K562 (cell line): ENCODE data around the gene HBP1. TPM values are rescaled to one million over a fixed set of nuclear protein-coding genes. Genes with fewer than 3 reads are reported as not detected.

Experiments used
- CBX1 ChIP-seq: sonication (generic); IDR thresholded peaks from 2 replicates; pipeline ENCODE4 v1.6.1; 2016; ENCODE audit warnings: antibody characterized with exemption, low read depth, mild to moderate bottlenecking
- CTCF ChIP-seq, 3 experiments: IDR thresholded peaks in 2 of 3; conservative IDR thresholded peaks in 1 of 3; 2 replicates each; pipeline ENCODE4 v1.5.1; 2011 to 2012; ENCODE audit warnings: low read length in 3 of 3, mild to moderate bottlenecking in 3 of 3, control low read depth in 2 of 3, improper control_type of control experiment in 1 of 3, inconsistent platforms in 1 of 3, low read depth in 1 of 3, mixed read lengths in 1 of 3, moderate library complexity in 1 of 3; ENCODE audit not compliant: insufficient read depth in 2 of 3
- DACH1 ChIP-seq: fragments of 450-650 bp; IDR thresholded peaks from 2 replicates; pipeline ENCODE4 v1.6.1; 2018; ENCODE audit not compliant: partially characterized antibody
- HCFC1 ChIP-seq: IDR thresholded peaks from 2 replicates; pipeline ENCODE4 v1.6.1; 2012; ENCODE audit warnings: low read depth, low read length, improper control_type of control experiment
- JUN ChIP-seq, 2 experiments: sonication (generic) in 1 of 2; formaldehyde crosslinking in 1 of 2; IDR thresholded peaks; 2 replicates each; pipeline versions ENCODE4 v1.6.1 to v1.8.0; 2012 to 2022; ENCODE audit warnings: borderline replicate concordance in 2 of 2, mild to moderate bottlenecking in 2 of 2, improper control_type of control experiment in 1 of 2, low read depth in 1 of 2, low read length in 1 of 2, missing genetic modification reagents in 1 of 2
- KAT7 ChIP-seq: sonication (generic); formaldehyde crosslinking; IDR thresholded peaks from 2 replicates; pipeline ENCODE4 v1.8.0; 2022; ENCODE audit warnings: missing genetic modification reagents, mild to moderate bottlenecking, borderline replicate concordance
- MEF2A ChIP-seq: IDR thresholded peaks from 2 replicates; pipeline ENCODE4 v1.6.1; 2011; ENCODE audit warnings: low read depth, mild to moderate bottlenecking, low read length, moderate library complexity; ENCODE audit not compliant: control insufficient read depth
- SRSF1 ChIP-seq: fragments of 200-400 bp; formaldehyde crosslinking; IDR thresholded peaks from 2 replicates; pipeline ENCODE4 v1.6.1; 2017; ENCODE audit warnings: mild to moderate bottlenecking, low read depth, low read length, moderate library complexity
- TAF9B ChIP-seq: fragments of 450-650 bp; IDR thresholded peaks from 2 replicates; pipeline ENCODE4 v1.6.1; 2018; ENCODE audit warnings: mild to moderate bottlenecking; ENCODE audit not compliant: partially characterized antibody
- TOE1 ChIP-seq, 2 experiments: fragments of 450-650 bp in 1 of 2; sonication (generic) in 1 of 2; formaldehyde crosslinking in 1 of 2; IDR thresholded peaks; 2 replicates each; pipeline versions ENCODE4 v1.7.1 to v1.8.0; 2016 to 2022; ENCODE audit warnings: borderline replicate concordance in 2 of 2, mild to moderate bottlenecking in 2 of 2, antibody characterized with exemption in 1 of 2, inconsistent platforms in 1 of 2, low read depth in 1 of 2, missing genetic modification reagents in 1 of 2, moderate library complexity in 1 of 2
- ZNF124 ChIP-seq: sonication (generic); formaldehyde crosslinking; IDR thresholded peaks from 2 replicates; pipeline ENCODE4 v1.8.1; 2022; ENCODE audit warnings: missing genetic modification reagents
- ZNF232 ChIP-seq: sonication (generic); formaldehyde crosslinking; IDR thresholded peaks from 2 replicates; pipeline ENCODE4 v1.8.0; 2022; ENCODE audit warnings: mild to moderate bottlenecking, missing genetic modification reagents
- polyA plus RNA-seq, 8 experiments: library from polyadenylated mRNA; depleted of rRNA in 4 of 8; stranded (reverse) in 5 of 8; unstranded in 3 of 8; fragments of >200 nt; fragmentation: Nextera tagmentation in 2 of 8; fragmentation: Illumina TruSeq in 1 of 8; extraction: Ambion mirVana in 2 of 8; extraction: Trizol in 1 of 8; gene quantifications; 2 replicates each; pipeline versions ENCODE4 v1.2.1 to v1.2.3, GENCODE V29; 2011 to 2014; ENCODE audit warnings: inconsistent platforms in 1 of 8, missing spikeins in 1 of 8
- total RNA-seq, 7 experiments: library from RNA; depleted of rRNA in 6 of 7; stranded (reverse); fragments of >200 nt in 6 of 7; fragmentation: Illumina TruSeq in 2 of 7; extraction: Trizol in 2 of 7; gene quantifications; 2 replicates each; pipeline versions ENCODE4 v1.2.1 to v1.2.3, GENCODE V29; 2011 to 2021; ENCODE audit warnings: low replicate concordance in 1 of 7
- TF ChIP-seq, protein P1 (sequence below), 3 experiments: fragments of 200-800 bp in 1 of 3; fragments of 250-450 bp in 1 of 3; fragments of 450-650 bp in 1 of 3; sonication (Bioruptor Pico) in 1 of 3; sonication (Bioruptor generic) in 1 of 3; formaldehyde crosslinking in 1 of 3; IDR thresholded peaks; 2 replicates each; pipeline versions ENCODE4 v1.6.1 to v1.8.0; 2016 to 2022; ENCODE audit warnings: mild to moderate bottlenecking in 2 of 3, missing genetic modification characterization in 2 of 3, missing compliant biosample characterization in 1 of 3, moderate library complexity in 1 of 3
- TF ChIP-seq, protein P2 (sequence below): fragments of 250-450 bp; sonication (Bioruptor Pico); IDR thresholded peaks from 2 replicates; pipeline ENCODE4 v1.5.0; 2022; ENCODE audit warnings: mild to moderate bottlenecking
- TF ChIP-seq, protein P3 (sequence below), 2 experiments: fragments of 450-650 bp; IDR thresholded peaks; 2 replicates each; pipeline ENCODE4 v1.6.1; 2016

HBP1 gene
- total and polyA plus RNA-seq, 9 of the 15 experiments (the other 6 are each of a cell fraction or from before 2014, with no cell fraction given), result 18.7 to 59.9 (median 27.0) TPM

DNA sequence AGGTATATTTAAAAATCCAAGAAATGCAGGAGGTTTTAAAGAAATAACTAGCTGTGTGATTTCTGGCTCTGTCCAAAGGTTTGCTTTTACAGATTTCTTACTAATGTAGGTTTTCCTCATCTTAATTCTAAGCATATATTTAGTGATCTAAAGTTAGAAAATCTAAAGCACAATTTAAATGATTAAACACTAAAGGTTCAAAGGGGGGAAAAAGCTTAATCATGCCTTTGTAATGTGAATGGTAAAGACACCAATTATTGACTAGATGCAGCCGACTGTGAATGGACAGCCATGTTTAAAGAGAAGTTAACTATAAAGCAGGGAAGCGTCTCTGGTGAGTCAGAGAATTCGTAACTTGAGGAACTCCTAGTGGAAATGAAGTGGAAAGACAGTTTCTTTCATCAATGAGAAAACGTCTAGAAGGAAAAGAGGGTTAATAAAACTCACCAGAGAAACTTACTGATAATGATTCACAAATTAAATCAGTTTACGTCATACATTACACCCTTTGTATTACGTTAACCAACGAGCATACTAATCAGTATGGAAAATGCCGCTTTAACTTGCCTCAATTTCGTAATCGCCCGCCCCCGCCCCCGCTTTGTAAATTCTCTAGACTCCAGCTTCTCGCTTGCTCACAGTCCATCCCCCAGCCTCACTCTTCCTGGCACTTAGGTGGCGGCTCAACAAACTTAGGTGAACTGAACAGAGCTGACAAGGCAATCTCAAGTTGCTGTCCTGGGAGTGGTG lies 1.1 kb upstream of the HBP1 start (continued):
- TF ChIP-seq JUN (IDR thresholded peaks at IDR 0.05; ENCODE audit: borderline replicate concordance, low read depth, low read length), result peak; percentile 62
- TF ChIP-seq JUN (CRISPR knock-in tag; IDR thresholded peaks at IDR 0.05; ENCODE audit: borderline replicate concordance), result no peak
- TF ChIP-seq ZNF232, result peak; percentile 50; the same call in 1 of the 2 replicates
- peak; percentile 79 for TF ChIP-seq DACH1
- TF ChIP-seq HCFC1, result no peak
- TF ChIP-seq SRSF1, result no peak
- TF ChIP-seq CTCF (IDR thresholded peaks at IDR 0.05 in 2 of 3, conservative IDR thresholded peaks at IDR 0.05 in 1 of 3; ENCODE audit: insufficient read depth in 2 of 3, low read depth in 1 of 3, low read length in 3 of 3), result peak; percentile 37 to 71 (median 70); a peak in 5 of 6 replicates
- TF ChIP-seq TAF9B, result peak; percentile 81
- TF ChIP-seq TOE1 (IDR thresholded peaks at IDR 0.05; ENCODE audit: borderline replicate concordance), result peak; percentile 70; the same call in 1 of the 2 replicates
- TF ChIP-seq TOE1 (CRISPR knock-in tag; IDR thresholded peaks at IDR 0.05; ENCODE audit: borderline replicate concordance, low read depth), result no peak
- no peak for TF ChIP-seq MEF2A
- TF ChIP-seq, protein P1, sequence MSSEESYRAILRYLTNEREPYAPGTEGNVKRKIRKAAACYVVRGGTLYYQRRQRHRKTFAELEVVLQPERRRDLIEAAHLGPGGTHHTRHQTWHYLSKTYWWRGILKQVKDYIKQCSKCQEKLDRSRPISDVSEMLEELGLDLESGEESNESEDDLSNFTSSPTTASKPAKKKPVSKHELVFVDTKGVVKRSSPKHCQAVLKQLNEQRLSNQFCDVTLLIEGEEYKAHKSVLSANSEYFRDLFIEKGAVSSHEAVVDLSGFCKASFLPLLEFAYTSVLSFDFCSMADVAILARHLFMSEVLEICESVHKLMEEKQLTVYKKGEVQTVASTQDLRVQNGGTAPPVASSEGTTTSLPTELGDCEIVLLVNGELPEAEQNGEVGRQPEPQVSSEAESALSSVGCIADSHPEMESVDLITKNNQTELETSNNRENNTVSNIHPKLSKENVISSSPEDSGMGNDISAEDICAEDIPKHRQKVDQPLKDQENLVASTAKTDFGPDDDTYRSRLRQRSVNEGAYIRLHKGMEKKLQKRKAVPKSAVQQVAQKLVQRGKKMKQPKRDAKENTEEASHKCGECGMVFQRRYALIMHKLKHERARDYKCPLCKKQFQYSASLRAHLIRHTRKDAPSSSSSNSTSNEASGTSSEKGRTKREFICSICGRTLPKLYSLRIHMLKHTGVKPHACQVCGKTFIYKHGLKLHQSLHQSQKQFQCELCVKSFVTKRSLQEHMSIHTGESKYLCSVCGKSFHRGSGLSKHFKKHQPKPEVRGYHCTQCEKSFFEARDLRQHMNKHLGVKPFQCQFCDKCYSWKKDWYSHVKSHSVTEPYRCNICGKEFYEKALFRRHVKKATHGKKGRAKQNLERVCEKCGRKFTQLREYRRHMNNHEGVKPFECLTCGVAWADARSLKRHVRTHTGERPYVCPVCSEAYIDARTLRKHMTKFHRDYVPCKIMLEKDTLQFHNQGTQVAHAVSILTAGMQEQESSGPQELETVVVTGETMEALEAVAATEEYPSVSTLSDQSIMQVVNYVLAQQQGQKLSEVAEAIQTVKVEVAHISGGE (CRISPR knock-in tag; IDR thresholded peaks at IDR 0.05), result no peak
- TF ChIP-seq, protein P2, sequence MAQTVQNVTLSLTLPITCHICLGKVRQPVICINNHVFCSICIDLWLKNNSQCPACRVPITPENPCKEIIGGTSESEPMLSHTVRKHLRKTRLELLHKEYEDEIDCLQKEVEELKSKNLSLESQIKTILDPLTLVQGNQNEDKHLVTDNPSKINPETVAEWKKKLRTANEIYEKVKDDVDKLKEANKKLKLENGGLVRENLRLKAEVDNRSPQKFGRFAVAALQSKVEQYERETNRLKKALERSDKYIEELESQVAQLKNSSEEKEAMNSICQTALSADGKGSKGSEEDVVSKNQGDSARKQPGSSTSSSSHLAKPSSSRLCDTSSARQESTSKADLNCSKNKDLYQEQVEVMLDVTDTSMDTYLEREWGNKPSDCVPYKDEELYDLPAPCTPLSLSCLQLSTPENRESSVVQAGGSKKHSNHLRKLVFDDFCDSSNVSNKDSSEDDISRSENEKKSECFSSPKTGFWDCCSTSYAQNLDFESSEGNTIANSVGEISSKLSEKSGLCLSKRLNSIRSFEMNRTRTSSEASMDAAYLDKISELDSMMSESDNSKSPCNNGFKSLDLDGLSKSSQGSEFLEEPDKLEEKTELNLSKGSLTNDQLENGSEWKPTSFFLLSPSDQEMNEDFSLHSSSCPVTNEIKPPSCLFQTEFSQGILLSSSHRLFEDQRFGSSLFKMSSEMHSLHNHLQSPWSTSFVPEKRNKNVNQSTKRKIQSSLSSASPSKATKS, result no peak
- TF ChIP-seq, protein P3, sequence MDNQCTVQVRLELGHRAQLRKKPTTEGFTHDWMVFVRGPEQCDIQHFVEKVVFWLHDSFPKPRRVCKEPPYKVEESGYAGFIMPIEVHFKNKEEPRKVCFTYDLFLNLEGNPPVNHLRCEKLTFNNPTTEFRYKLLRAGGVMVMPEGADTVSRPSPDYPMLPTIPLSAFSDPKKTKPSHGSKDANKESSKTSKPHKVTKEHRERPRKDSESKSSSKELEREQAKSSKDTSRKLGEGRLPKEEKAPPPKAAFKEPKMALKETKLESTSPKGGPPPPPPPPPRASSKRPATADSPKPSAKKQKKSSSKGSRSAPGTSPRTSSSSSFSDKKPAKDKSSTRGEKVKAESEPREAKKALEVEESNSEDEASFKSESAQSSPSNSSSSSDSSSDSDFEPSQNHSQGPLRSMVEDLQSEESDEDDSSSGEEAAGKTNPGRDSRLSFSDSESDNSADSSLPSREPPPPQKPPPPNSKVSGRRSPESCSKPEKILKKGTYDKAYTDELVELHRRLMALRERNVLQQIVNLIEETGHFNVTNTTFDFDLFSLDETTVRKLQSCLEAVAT (IDR thresholded peaks at IDR 0.05), result peak in 1 of 2 experiments; percentile 62; a peak in 2 of 4 replicates
- TF ChIP-seq CBX1, result no peak
- peak; percentile 95; the same call in 1 of the 2 replicates for TF ChIP-seq KAT7 (CRISPR knock-in tag)
- no peak for TF ChIP-seq ZNF124 (CRISPR knock-in tag)
